Measurements from ENCODE around the gene PTGR3. TPM values are rescaled to one million over a fixed set of nuclear protein-coding genes. Genes with fewer than 3 reads are reported as not detected.

PTGR3 gene
- total and polyA plus RNA-seq, 2 donors (not counting 1 experiment from before 2014, with no cell fraction given), result 6.8 to 25.1 TPM

DNA sequence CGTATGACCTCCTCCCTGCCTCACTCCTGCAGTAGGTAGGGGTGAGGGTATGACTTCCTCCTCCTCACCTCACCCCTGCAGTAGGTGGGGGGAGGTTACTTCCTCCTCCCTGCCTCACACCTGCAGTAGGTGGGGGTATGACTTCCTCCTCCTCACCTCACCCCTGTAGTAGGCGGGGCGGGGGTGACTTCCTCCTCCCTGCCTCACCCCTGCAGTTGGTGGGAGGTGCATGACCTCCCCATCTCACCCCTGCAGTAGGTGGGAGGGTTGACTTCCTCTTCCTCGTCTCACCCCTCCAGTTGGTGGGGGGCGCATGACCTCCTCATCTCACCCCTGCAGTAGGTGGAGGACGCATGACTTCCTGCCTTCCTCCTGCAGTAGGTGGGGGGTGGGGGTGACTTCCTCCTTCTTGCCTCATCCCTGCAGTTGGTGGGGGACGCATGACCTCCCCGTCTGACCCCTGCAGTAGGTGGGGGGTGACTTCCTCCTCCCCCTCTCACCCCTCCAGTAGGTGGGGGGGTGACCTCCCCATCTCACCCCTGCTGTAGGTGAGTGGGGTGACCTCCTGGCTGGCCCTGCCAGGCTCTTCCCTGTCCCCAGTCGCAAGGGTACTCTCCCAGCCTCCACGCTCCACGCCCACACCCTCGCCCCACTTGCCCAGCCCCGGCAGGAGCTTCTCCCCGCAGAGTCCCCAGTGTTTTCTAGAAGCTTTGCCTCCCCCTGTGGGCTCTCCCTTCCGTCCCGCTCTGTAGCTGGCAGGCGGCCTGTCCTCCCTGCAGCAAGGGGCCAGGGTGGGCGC, 40.9 kb upstream of the PTGR3 start:
- no peak overlapping the region for H3K4me3 ChIP-seq (replicated peaks in 1 of 4; ENCODE audit: control extremely low read depth in 1 of 4, insufficient read depth in 1 of 4, low read depth in 3 of 4, low read length in 4 of 4)
- H3K27ac ChIP-seq (ENCODE audit: insufficient read depth, low read length), result no peak overlapping the region
- no peak overlapping the region for H3K9ac ChIP-seq (ENCODE audit: insufficient read depth, low read length)
- H2AFZ ChIP-seq (ENCODE audit: low read length), result no peak overlapping the region
- peaks cover 15% of the 10 kb centered on the region for H3K79me2 ChIP-seq (ENCODE audit: control insufficient read depth, insufficient read depth, low read length)
- no peaks in the 10 kb centered on the region for H3K36me3 ChIP-seq (ENCODE audit: control insufficient read depth, insufficient read depth, low read length)
- no peak overlapping the region for H3K4me2 ChIP-seq (ENCODE audit: extremely low read depth, insufficient read depth, low read length)
- H3K9me3 ChIP-seq (ENCODE audit: control insufficient read depth, insufficient read depth, low read depth, low read length), result no peaks in the 10 kb centered on the region
- TF ChIP-seq EZH2 (IDR thresholded peaks at IDR 0.05; ENCODE audit: low read length, missing control alignments), result no peak
- TF ChIP-seq, protein P1, sequence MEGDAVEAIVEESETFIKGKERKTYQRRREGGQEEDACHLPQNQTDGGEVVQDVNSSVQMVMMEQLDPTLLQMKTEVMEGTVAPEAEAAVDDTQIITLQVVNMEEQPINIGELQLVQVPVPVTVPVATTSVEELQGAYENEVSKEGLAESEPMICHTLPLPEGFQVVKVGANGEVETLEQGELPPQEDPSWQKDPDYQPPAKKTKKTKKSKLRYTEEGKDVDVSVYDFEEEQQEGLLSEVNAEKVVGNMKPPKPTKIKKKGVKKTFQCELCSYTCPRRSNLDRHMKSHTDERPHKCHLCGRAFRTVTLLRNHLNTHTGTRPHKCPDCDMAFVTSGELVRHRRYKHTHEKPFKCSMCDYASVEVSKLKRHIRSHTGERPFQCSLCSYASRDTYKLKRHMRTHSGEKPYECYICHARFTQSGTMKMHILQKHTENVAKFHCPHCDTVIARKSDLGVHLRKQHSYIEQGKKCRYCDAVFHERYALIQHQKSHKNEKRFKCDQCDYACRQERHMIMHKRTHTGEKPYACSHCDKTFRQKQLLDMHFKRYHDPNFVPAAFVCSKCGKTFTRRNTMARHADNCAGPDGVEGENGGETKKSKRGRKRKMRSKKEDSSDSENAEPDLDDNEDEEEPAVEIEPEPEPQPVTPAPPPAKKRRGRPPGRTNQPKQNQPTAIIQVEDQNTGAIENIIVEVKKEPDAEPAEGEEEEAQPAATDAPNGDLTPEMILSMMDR (conservative IDR thresholded peaks at IDR 0.05 in 1 of 2, IDR thresholded peaks at IDR 0.05 in 1 of 2; ENCODE audit: low read depth in 1 of 2, low read length in 2 of 2), result no peak
- H3K27me3 ChIP-seq (ENCODE audit: control insufficient read depth, insufficient read depth, low read length), result no peaks in the 10 kb centered on the region
- DNase-seq (ENCODE audit: low read depth in 2 of 2), result no peak
- H3K4me1 ChIP-seq (ENCODE audit: control insufficient read depth, extremely low read depth, insufficient read depth, low read length), result peaks cover 10% of the 10 kb centered on the region
- H4K20me1 ChIP-seq (ENCODE audit: control insufficient read depth, extremely low read depth, insufficient read depth, low read length), result no peaks in the 10 kb centered on the region

DNA sequence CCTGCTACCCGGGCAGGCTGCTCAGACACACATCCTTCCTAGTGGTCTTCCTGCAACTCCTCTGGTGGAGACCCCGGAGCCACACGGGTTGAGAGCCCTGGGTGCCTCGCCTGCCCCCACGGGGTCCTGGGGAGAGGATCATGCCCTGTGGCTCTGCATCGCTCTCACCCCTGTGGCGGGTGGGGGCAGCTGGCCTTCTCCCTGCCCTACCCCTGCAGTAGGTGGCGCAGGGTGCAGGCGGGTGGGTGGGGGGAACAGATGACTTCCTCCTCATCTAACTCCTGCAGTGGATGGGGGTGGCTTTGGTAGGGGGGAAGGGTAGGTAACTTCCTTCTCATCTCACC, 40.2 kb upstream of the PTGR3 start:
- no peak for DNase-seq (ENCODE audit: low read depth in 2 of 2)
- Histone ChIP-seq H3K36me3 (ENCODE audit: control insufficient read depth, insufficient read depth, low read length) (no peaks in the 10 kb centered on the region), H3K27ac (ENCODE audit: insufficient read depth, low read length) (no peak overlapping the region), H4K20me1 (ENCODE audit: control insufficient read depth, extremely low read depth, insufficient read depth, low read length) (no peaks in the 10 kb centered on the region), H3K4me2 (ENCODE audit: extremely low read depth, insufficient read depth, low read length) (no peak overlapping the region), H3K4me1 (ENCODE audit: control insufficient read depth, extremely low read depth, insufficient read depth, low read length) (peaks cover 10% of the 10 kb centered on the region), H3K9me3 (ENCODE audit: control insufficient read depth, insufficient read depth, low read depth, low read length) (no peaks in the 10 kb centered on the region), H3K4me3 (replicated peaks in 1 of 4; ENCODE audit: control extremely low read depth in 1 of 4, insufficient read depth in 1 of 4, low read depth in 3 of 4, low read length in 4 of 4) (no peak overlapping the region), H2AFZ (ENCODE audit: low read length) (no peak overlapping the region), H3K9ac (ENCODE audit: insufficient read depth, low read length) (no peak overlapping the region), H3K27me3 (ENCODE audit: control insufficient read depth, insufficient read depth, low read length) (no peaks in the 10 kb centered on the region), H3K79me2 (ENCODE audit: control insufficient read depth, insufficient read depth, low read length) (peaks cover 15% of the 10 kb centered on the region)
- TF ChIP-seq, protein P1 (conservative IDR thresholded peaks at IDR 0.05 in 1 of 2, IDR thresholded peaks at IDR 0.05 in 1 of 2; ENCODE audit: low read depth in 1 of 2, low read length in 2 of 2), result no peak
- TF ChIP-seq EZH2 (IDR thresholded peaks at IDR 0.05; ENCODE audit: low read length, missing control alignments), result no peak

DNA sequence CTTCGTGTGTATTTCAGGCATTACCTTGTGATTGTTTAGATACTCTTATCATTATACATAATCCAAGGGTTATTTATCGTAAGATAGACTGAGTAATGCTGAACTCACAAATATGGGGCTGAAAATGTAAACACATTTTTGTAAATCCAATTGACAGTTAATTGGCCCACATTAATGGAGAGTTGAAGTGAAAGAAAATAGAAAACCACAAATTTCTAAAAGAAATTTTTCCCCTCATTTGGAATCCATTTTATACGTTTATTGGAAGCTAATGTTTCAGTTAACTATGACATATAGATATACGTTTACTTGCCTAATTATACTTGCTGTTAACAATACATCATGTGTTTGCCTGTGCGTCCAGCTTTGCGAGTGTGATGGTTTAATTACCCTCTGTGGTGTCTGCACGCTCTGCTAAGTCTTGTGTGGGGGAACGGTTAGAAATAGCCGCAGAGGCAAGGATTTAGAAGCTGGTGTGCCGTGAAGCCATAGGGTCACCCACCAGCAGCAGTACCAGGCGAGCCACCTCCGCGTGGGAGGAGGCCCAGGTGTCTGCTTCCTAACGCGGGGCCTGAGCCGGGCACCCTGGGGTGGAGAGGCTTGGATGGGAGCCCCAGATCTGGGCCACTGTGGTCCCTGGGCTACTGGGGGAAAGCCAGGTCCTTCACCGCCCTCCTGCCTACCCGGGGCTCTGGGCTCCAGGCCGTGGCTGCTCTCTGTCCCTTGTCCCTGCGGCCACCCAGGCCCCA, 39.7 kb upstream of the PTGR3 start:
- no peaks in the 10 kb centered on the region for H3K9me3 ChIP-seq (ENCODE audit: control insufficient read depth, insufficient read depth, low read depth, low read length)
- peak overlapping the region; percentile 18 for H2AFZ ChIP-seq (ENCODE audit: low read length)
- H3K9ac ChIP-seq (ENCODE audit: insufficient read depth, low read length), result no peak overlapping the region
- H4K20me1 ChIP-seq (ENCODE audit: control insufficient read depth, extremely low read depth, insufficient read depth, low read length), result no peaks in the 10 kb centered on the region
- TF ChIP-seq, protein P1 (conservative IDR thresholded peaks at IDR 0.05 in 1 of 2, IDR thresholded peaks at IDR 0.05 in 1 of 2; ENCODE audit: low read depth in 1 of 2, low read length in 2 of 2), result no peak
- TF ChIP-seq EZH2 (IDR thresholded peaks at IDR 0.05; ENCODE audit: low read length, missing control alignments), result no peak
- no peak for DNase-seq (ENCODE audit: low read depth in 2 of 2)
- H3K36me3 ChIP-seq (ENCODE audit: control insufficient read depth, insufficient read depth, low read length), result no peaks in the 10 kb centered on the region
- no peaks in the 10 kb centered on the region for H3K27me3 ChIP-seq (ENCODE audit: control insufficient read depth, insufficient read depth, low read length)
- H3K79me2 ChIP-seq (ENCODE audit: control insufficient read depth, insufficient read depth, low read length), result peaks cover 14% of the 10 kb centered on the region
- H3K27ac ChIP-seq (ENCODE audit: insufficient read depth, low read length), result peak overlapping the region; percentile 70
- peak overlapping the region; percentile 81 for H3K4me2 ChIP-seq (ENCODE audit: extremely low read depth, insufficient read depth, low read length)
- H3K4me3 ChIP-seq (replicated peaks in 1 of 4; ENCODE audit: control extremely low read depth in 1 of 4, insufficient read depth in 1 of 4, low read depth in 3 of 4, low read length in 4 of 4), result peak overlapping the region in 3 of 4 experiments; percentile 53 to 76 (median 55)
- H3K4me1 ChIP-seq (ENCODE audit: control insufficient read depth, extremely low read depth, insufficient read depth, low read length), result peaks cover 7% of the 10 kb centered on the region
